Measurements from ENCODE around the gene SH3BGR.
"Not testable (repeated sequence)": the region's sequence is repeated elsewhere in the genome, so short reads cannot be mapped to it uniquely, and the experiment has no call there.

Gene SH3BGR

DNA sequence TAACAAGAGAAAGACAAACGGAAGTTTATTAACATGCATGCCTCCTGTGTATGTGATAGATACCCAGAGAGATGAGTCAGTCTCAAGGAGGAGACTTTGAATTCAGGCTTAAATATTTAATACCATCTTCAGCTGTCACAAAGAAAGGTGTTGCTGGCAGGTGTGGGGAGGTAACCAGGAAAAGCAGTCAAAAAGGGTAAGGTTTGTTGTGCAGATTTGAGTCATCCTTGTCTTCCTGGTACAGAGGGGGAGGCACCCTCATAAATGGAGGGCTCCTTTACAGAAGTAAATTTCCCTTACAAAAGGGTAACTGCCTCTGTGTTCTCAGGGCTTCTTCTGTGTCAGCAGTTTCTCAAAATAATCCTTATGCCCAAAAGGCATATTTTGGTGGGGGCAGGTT, 85.8 kb downstream of the SH3BGR start:
- in situ Hi-C loops (cut with MboI; ENCODE audit: low sequenced_read_pairs), result no loop called here

DNA sequence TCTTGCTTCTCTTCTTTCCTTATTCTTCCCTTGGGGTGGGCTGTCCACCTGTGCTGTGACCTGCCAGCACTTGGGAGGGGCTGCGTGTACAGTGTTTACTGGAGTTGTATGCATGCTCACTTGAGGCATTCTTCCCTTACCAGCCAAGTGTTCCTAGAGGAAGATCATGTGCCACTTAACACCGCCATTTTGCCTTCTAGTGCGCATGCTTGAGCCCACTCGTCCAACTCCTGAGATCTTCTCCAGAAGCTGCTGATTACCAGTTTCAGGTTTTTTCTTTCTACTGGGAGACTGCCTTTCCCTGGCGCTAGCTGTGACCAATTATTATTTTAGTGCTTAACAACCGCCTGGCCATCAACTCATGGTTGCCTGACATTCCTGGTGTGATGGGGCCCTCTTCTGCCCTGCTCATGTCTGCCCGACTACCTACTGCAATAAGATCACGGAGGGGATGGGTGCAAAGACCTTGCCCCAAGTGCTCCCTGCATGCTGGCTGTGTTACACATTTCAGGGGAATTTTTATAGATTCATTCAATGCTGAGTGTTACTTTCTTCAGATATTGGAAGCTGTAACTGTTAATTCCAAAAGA, 86.8 kb downstream of the SH3BGR start:
- in situ Hi-C loops (cut with MboI; ENCODE audit: low sequenced_read_pairs), result no loop called here

DNA sequence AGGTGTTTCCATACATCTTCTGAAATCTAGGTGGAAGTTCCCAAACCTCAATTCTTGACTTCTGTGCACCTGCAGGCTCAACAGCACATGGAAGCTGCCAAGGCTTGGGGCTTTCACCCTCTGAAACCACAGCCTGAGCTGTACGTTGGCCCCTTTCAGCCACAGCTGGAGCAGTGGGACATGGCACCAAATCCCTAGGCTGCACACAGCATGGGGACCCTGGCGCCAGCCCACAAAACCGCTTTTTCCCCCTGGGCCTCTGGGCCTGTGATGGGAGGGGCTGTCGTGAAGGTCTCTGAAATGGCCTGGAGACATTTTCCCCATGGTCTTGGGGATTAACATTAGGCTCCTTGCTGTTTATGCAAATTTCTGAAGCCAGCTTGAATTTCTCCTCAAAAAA, 88.6 kb downstream of the SH3BGR start:
- in situ Hi-C loops (cut with MboI; ENCODE audit: low sequenced_read_pairs), result not testable (repeated sequence)

DNA sequence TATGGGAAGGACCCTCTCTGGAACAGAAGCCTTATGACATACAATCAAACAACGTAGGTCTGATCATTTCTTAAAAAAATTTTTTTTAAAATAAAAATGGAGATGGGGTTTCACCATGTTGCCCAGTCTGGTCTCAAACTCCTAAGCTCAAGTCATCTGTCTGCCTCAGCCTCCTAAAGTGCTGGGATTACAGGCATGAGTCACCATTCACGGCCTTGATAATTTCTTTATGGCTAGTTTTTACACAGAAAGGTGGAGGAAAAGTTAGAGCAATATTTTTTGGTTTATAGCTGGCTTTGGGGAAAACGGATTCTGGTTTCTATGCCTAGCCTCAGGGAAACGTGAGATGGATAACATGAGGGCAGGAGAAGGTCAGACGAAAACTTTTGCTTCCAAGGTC, 91.0 kb downstream of the SH3BGR start:
- in situ Hi-C loops (cut with MboI; ENCODE audit: low sequenced_read_pairs), result no loop called here

DNA sequence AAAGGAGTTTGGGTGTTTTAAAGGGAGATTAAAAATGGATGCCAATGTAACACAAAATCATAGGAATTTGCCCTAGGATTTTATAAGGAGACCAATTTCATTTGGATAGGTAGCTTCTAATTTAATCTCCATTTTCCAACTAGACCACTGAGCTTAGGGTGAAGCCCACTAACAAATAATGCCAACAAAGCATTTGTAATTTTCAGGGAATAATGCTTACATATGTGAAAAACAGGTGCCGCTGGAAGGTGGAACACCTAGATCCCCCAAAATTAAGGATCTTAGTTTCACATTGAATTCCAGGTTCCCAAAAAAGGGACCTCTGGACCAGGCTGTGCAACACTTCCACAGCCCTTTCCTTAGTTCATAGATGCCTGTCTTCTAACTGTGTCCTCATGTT, 94.8 kb downstream of the SH3BGR start:
- in situ Hi-C loops (cut with MboI; ENCODE audit: low sequenced_read_pairs), result no loop called here

DNA sequence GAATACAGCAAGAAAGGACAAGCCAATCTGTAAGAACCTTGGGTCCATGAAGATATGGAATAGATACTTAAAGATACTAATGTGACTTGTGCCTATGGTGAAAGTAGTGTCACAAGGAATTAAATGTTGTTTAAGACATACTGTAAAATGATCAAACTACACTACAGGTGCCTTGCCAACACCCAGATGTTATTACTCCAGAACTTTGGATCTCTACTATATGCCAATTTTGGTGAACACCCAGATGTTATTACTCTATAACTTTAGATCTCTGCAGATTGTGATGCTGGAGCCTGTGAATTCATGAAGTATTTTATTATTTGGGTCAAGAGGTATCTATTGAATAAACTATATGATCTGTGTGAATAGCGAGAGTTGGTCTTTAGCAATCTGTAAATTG, 101.1 kb downstream of the SH3BGR start:
- in situ Hi-C loops (cut with MboI; ENCODE audit: low sequenced_read_pairs), result no loop called here

GRCh38 chr21:39553331-39553730, 101.6 kb downstream of the SH3BGR start:
- in situ Hi-C loops (cut with MboI; ENCODE audit: low sequenced_read_pairs), result no loop called here

GRCh38 chr21:39555911-39556590, 104.3 kb downstream of the SH3BGR start:
- in situ Hi-C loops (cut with MboI; ENCODE audit: low sequenced_read_pairs), result no loop called here

- in situ Hi-C loops (cut with MboI; ENCODE audit: low sequenced_read_pairs), result no loop called here
Observed at GRCh38 chr21:39559511-39559910, 107.7 kb downstream of the SH3BGR start.

DNA sequence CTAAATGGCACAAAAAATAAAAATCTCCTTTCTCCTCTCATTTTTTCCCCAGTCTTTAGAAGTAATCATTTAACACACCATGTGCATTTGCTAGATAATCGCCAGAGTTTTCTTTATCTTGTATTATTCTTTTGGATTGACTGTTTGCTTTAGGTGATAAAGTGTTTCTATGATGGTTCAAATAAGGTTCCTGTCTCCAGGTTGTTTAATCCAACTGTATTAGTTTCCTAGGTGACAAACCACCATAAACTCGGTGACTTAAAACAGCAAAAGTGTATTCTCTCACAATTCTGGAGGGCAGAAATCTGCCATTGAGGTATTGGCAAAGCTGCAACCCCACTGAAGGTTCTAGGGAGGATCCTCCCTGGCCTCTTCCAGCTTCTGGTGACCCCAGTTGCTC, 109.4 kb downstream of the SH3BGR start:
- in situ Hi-C loops (cut with MboI; ENCODE audit: low sequenced_read_pairs), result no loop called here

DNA sequence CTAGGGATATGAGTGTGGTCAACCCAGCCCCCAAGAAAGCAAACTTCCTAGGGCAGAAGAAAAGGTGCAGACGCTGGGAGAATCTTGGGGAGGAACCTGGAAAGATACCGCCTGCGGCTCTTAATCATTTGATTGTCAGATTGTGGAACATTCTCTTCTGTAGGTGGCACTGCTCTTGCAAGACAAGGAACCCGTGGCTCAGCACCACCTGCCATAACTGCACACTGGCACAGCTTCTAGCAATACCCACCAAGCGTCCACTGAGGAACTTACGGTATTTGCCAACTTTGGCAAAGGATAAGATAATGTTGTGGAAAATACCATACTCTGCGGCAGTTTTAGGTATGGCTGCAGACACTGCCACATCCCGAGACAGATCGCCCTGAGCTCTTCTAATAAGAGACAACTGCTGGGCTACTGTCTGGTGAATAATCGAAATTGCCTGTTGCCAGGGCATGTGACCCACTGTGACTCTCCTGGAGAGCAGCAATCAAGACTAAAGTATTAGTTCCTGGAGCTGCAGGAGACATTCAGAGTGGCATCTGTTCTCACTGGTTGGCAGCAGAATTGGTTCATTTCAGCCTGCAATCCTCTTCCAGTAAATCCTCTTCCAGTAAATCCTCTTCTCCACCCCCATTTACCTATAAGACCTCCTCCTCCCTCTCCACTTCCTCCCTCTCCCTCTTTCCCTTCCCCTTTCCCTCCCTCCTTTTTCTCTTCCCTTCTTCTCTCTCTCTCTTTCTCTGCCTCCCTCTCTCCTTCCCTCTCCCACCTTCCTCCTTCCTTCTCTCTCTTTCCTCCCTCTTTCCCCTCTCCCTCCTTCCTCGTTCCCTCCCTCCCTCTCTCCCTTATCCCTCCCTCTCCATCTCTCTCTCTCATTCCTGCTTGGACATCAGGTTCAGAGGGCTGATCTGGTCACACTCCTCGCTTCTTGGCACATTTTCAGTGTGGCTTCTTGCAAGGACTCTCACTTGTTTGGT, 111.3 kb downstream of the SH3BGR start:
- in situ Hi-C loops (cut with MboI; ENCODE audit: low sequenced_read_pairs), result no loop called here

DNA sequence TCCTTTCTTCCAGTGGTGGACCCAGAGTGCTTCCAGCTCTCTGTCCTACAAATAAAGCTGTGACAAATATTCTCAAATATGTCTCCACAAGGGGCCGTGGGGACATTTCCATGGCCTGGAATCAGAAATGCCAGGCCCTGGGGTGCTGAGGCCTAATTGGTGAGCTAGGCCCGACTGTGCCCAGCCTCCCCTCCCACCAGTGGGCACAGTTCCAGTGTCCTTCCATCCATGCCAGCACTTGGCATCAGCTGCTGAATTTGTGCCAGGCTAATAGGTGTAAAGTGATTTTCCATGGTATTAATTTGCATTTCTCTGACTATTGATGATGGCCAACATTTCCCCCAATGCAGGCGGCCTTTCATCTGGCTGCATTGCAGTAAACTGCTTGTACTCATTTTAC, 112.4 kb downstream of the SH3BGR start:
- in situ Hi-C loops (cut with MboI; ENCODE audit: low sequenced_read_pairs), result no loop called here

All from HL-60/S4 (cell line).